ENCODE data around the gene PGAP3. TPM values are rescaled to one million over a fixed set of nuclear protein-coding genes. Genes with fewer than 3 reads are reported as not detected.
A peak's percentile ranks its signal among the peaks of the same experiment; 100 is the strongest.

The PGAP3 gene
- total RNA-seq, 2 experiments from 2014 or later = 27.0 to 30.6 TPM

GRCh38 chr17:39709998-39710964 lies 22.4 kb upstream of the PGAP3 start:
- no peak for DNase-seq
- ChIA-PET CTCF (interaction anchor here (1.2 kb wide), 1 partner anchor 270 kb away, joined by 3 read pairs; the partner anchor contains the start of gene PSMD3), POLR2A (no interaction called here)
- no peaks in the 10 kb centered on the region for H3K9me3 Mint-ChIP-seq
- H3K4me3 Mint-ChIP-seq = no peak overlapping the region
- no peaks in the 10 kb centered on the region for H3K27me3 Mint-ChIP-seq
- peak overlapping the region; percentile 70 for H3K27ac Mint-ChIP-seq
- H3K36me3 Mint-ChIP-seq (ENCODE audit: low read depth) = no peaks in the 10 kb centered on the region
- peaks cover 27% of the 10 kb centered on the region for H3K4me1 Mint-ChIP-seq

- peak overlapping the region; percentile 70 for H3K27ac Mint-ChIP-seq
- H3K9me3 Mint-ChIP-seq = no peaks in the 10 kb centered on the region
- peaks cover 27% of the 10 kb centered on the region for H3K4me1 Mint-ChIP-seq
- no peaks in the 10 kb centered on the region for H3K27me3 Mint-ChIP-seq
- ChIA-PET CTCF (no interaction called here), POLR2A (no interaction called here)
- H3K4me3 Mint-ChIP-seq = no peak overlapping the region
- H3K36me3 Mint-ChIP-seq (ENCODE audit: low read depth) = no peaks in the 10 kb centered on the region
- no peak for DNase-seq
These were observed 21.6 kb upstream of the PGAP3 start for GRCh38 chr17:39709319-39709997.

DNA sequence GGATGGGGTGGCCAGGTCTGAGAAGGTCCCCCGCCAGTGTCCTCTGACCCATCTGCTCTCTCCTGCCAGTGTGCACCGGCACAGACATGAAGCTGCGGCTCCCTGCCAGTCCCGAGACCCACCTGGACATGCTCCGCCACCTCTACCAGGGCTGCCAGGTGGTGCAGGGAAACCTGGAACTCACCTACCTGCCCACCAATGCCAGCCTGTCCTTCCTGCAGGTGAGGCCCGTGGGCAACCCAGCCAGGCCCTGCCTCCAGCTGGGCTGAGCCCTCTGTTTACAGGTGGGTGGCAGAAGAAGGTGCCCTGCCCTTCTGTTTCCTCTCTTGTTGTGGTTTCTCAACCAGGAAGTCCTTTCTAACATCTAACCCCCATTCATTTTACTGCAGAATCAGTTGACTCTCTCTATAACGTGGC lies 19.1 kb upstream of the PGAP3 start:
- Mint-ChIP-seq H3K27me3 (peaks cover 14% of the 10 kb centered on the region), H3K9me3 (no peaks in the 10 kb centered on the region), H3K27ac (peak overlapping the region; percentile 64), H3K4me3 (no peak overlapping the region), H3K36me3 (ENCODE audit: low read depth) (no peaks in the 10 kb centered on the region), H3K4me1 (peaks cover 28% of the 10 kb centered on the region)
- ChIA-PET POLR2A (no interaction called here), CTCF (interaction anchor here (1.1 kb wide), 1 partner anchor 11 kb away, joined by 4 read pairs; no protein-coding TSS in a partner anchor)
- peak; percentile 46 for DNase-seq

- CTCF ChIA-PET = no interaction called here
- H3K36me3 Mint-ChIP-seq (ENCODE audit: low read depth) = no peaks in the 10 kb centered on the region
- peaks cover 28% of the 10 kb centered on the region for H3K4me1 Mint-ChIP-seq
These were observed 18.5 kb upstream of the PGAP3 start for GRCh38 chr17:39706383-39706782.

GRCh38 chr17:39705786-39706348 lies 18.0 kb upstream of the PGAP3 start:
- Mint-ChIP-seq H3K4me1 (peaks cover 28% of the 10 kb centered on the region), H3K27me3 (peaks cover 25% of the 10 kb centered on the region), H3K27ac (no peak overlapping the region), H3K4me3 (no peak overlapping the region), H3K36me3 (ENCODE audit: low read depth) (no peaks in the 10 kb centered on the region), H3K9me3 (no peaks in the 10 kb centered on the region)
- CTCF ChIA-PET = interaction anchor here (1.5 kb wide), 1 partner anchor 75 kb away, joined by 4 read pairs; no protein-coding TSS in a partner anchor
- DNase-seq = no peak
- POLR2A ChIA-PET = no interaction called here

More at GRCh38 chr17:39706383-39706782, 18.5 kb upstream of the PGAP3 start:
- Mint-ChIP-seq H3K27me3 (peaks cover 20% of the 10 kb centered on the region), H3K27ac (peak overlapping the region; percentile 64), H3K4me3 (no peak overlapping the region), H3K9me3 (no peaks in the 10 kb centered on the region)
- DNase-seq = no peak
- POLR2A ChIA-PET = no interaction called here

- H3K36me3 Mint-ChIP-seq (ENCODE audit: low read depth) = no peaks in the 10 kb centered on the region
- H3K27ac Mint-ChIP-seq = no peak overlapping the region
- no peak overlapping the region for H3K4me3 Mint-ChIP-seq
- H3K4me1 Mint-ChIP-seq = peaks cover 28% of the 10 kb centered on the region
- H3K9me3 Mint-ChIP-seq = no peaks in the 10 kb centered on the region
- no peak for DNase-seq
- peaks cover 31% of the 10 kb centered on the region for H3K27me3 Mint-ChIP-seq
- ChIA-PET CTCF (interaction anchor here (0.8 to 1.6 kb wide), 4 partner anchors 25 to 83 kb away, joined by 3 to 4 read pairs (median 4); no protein-coding TSS in a partner anchor), POLR2A (no interaction called here)
These were observed 17.1 kb upstream of the PGAP3 start for GRCh38 chr17:39704821-39705551.

GRCh38 chr17:39703913-39704312 lies 16.1 kb upstream of the PGAP3 start:
- Mint-ChIP-seq H3K9me3 (no peaks in the 10 kb centered on the region), H3K27ac (no peak overlapping the region), H3K4me3 (no peak overlapping the region), H3K4me1 (peaks cover 27% of the 10 kb centered on the region), H3K36me3 (ENCODE audit: low read depth) (peaks cover 2% of the 10 kb centered on the region), H3K27me3 (peaks cover 40% of the 10 kb centered on the region)
- no peak for DNase-seq
- ChIA-PET CTCF (interaction anchor here (1.6 kb wide), 1 partner anchor 81 kb away, joined by 4 read pairs; no protein-coding TSS in a partner anchor), POLR2A (no interaction called here)

DNA sequence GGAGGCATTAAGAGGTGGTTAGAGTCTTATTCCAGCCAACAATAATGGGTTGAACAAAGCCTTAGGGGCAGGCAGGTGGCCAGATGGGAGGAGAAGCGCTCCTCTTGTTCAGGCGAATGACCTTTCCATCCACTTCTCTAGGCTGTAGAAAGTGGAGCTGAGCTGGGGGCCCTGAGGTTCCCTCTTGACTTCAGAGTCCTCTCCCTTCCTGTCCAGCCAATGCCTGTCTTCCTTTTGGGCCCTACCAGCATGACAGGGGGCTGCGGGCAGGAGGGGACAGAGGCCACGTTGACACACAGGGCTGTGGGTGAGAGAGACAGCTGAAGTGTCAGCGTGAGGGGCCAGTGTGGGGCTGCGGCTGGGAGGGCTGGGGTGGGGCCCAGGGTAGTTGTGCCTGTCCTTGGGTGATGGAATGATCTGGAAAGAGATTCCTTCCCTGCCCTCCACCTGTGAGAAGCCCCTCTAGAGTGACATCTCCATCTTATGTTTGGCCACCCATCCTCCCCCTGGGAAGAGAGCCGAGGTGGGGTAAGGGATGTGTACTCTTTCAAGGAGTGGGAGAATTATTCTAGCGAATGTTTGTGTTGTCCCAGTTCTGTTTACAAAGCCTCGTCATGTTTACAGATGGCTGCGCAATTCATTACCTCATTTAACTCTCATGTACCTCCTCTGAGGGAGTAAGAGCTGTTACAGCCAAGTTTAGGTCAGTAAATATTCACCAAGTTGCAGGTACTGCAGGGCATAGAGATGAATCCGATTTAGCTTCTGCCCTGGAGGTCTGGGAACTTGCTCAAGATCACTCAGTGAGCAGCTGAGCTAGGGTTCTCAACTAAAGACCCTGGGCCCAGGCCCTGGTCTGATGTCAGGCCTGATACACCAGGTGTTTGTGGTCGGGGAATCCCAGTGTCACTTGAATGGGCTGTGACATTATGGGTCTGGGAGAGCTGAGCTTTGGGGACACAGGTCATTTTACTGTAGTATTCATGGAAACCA lies 15.3 kb upstream of the PGAP3 start:
- H3K9me3 Mint-ChIP-seq = no peaks in the 10 kb centered on the region
- H3K27ac Mint-ChIP-seq = peak overlapping the region; percentile 44
- no peak overlapping the region for H3K4me3 Mint-ChIP-seq
- peaks cover 24% of the 10 kb centered on the region for H3K4me1 Mint-ChIP-seq
- ChIA-PET POLR2A (interaction anchor here (0.5 kb wide), 1 partner anchor 15 kb away, joined by 6 read pairs; the partner anchor contains the start of gene PGAP3), CTCF (interaction anchor here (1.4 kb wide), 1 partner anchor 38 kb away, joined by 3 read pairs; the partner anchor contains the start of gene TCAP)
- H3K27me3 Mint-ChIP-seq = peaks cover 42% of the 10 kb centered on the region
- peaks cover 3% of the 10 kb centered on the region for H3K36me3 Mint-ChIP-seq (ENCODE audit: low read depth)
- no peak for DNase-seq

DNA sequence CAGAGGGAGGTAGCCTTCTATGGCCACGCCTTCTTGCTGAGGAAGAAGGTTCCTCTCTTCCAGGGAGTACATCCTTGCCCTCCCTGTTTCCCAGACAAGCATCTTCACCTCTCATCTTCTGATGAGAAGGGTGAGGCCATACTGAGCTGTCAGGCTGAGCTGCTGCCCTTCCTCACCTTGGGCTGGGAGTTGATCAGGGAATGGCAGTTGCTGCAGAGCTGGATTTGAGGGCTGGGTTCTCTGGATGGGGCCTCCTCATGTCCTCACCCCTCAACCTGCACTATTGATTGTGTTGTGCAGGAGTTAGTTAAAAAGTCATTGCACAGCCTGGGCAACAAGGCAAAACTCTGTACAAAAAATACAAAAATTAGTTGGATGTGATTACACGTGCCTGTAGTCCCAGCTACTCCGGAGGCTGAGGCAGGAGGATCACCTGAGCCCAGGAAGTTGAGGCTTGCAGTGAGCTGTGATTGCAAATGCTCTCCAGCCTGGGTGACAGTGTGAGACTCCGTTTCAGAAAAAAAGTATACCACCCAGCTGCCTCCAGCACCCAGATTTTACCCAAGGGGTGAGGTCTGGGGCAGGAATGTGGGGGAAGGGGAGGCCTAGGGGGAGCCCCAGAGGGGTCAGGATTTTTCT lies 14.0 kb upstream of the PGAP3 start:
- CTCF ChIA-PET = interaction anchor here (1.4 kb wide), 1 partner anchor 36 kb away, joined by 3 read pairs; the partner anchor contains the start of gene TCAP
- no peak overlapping the region for H3K27ac Mint-ChIP-seq
- no peak overlapping the region for H3K4me3 Mint-ChIP-seq
- no peak for DNase-seq
- H3K27me3 Mint-ChIP-seq = peaks cover 42% of the 10 kb centered on the region
- peaks cover 3% of the 10 kb centered on the region for H3K36me3 Mint-ChIP-seq (ENCODE audit: low read depth)
- POLR2A ChIA-PET = interaction anchor here (0.8 kb wide), 1 partner anchor 12 kb away, joined by 4 read pairs; no protein-coding TSS in a partner anchor
- no peaks in the 10 kb centered on the region for H3K9me3 Mint-ChIP-seq
- H3K4me1 Mint-ChIP-seq = peaks cover 12% of the 10 kb centered on the region

GRCh38 chr17:39701012-39701783 lies 13.3 kb upstream of the PGAP3 start:
- ChIA-PET CTCF (interaction anchor here (1.0 to 1.2 kb wide), 2 partner anchors 18 to 29 kb away, joined by 3 to 4 read pairs; partner anchors contain the start of gene MIEN1), POLR2A (interaction anchor here (0.8 kb wide), 1 partner anchor 11 kb away, joined by 4 read pairs; no protein-coding TSS in a partner anchor)
- H3K27me3 Mint-ChIP-seq = peaks cover 42% of the 10 kb centered on the region

More at GRCh38 chr17:39701012-39701783, 13.3 kb upstream of the PGAP3 start:
- Mint-ChIP-seq H3K9me3 (no peaks in the 10 kb centered on the region), H3K4me1 (peaks cover 6% of the 10 kb centered on the region), H3K36me3 (ENCODE audit: low read depth) (peaks cover 3% of the 10 kb centered on the region), H3K27ac (no peak overlapping the region), H3K4me3 (no peak overlapping the region)
- DNase-seq = no peak

Data from activated CD4-positive, alpha-beta T cell treated with anti-CD3 and anti-CD28 coated beads, Interleukin-2, amount 10 ng/mL, durations not matched to agents 7 days and 5 days (primary cell).